T-helper 2 cell treated with Interferon-gamma antibody and Interleukin-4, amounts not matched to agents 5 μg/mL and 100 μg/mL, for 36 hours (primary cell): Measurements from ENCODE around the gene TBC1D16.

Experiments used
- DNase-seq: peaks from one replicate; pipeline ENCODE4 v3.0.0; 2021; ENCODE audit warnings: low spot score
- H3K27ac Mint-ChIP-seq: one replicate; pipeline ENCODE4 v1.8.0; 2021; ENCODE audit warnings: mild to moderate bottlenecking, mixed read lengths
- H3K27me3 Mint-ChIP-seq: one replicate; pipeline ENCODE4 v1.8.0; 2021; ENCODE audit warnings: low read depth, mixed read lengths
- H3K36me3 Mint-ChIP-seq: one replicate; pipeline ENCODE4 v1.8.0; 2021; ENCODE audit warnings: low read depth, mixed read lengths
- H3K4me1 Mint-ChIP-seq: one replicate; pipeline ENCODE4 v1.8.0; 2021; ENCODE audit warnings: low read depth, mixed read lengths
- H3K4me3 Mint-ChIP-seq: one replicate; pipeline ENCODE4 v1.8.0; 2022; ENCODE audit warnings: mild to moderate bottlenecking, moderate library complexity, mixed read lengths
- H3K9me3 Mint-ChIP-seq: one replicate; pipeline ENCODE4 v1.8.0; 2021; ENCODE audit warnings: mixed read lengths

Gene TBC1D16

DNA sequence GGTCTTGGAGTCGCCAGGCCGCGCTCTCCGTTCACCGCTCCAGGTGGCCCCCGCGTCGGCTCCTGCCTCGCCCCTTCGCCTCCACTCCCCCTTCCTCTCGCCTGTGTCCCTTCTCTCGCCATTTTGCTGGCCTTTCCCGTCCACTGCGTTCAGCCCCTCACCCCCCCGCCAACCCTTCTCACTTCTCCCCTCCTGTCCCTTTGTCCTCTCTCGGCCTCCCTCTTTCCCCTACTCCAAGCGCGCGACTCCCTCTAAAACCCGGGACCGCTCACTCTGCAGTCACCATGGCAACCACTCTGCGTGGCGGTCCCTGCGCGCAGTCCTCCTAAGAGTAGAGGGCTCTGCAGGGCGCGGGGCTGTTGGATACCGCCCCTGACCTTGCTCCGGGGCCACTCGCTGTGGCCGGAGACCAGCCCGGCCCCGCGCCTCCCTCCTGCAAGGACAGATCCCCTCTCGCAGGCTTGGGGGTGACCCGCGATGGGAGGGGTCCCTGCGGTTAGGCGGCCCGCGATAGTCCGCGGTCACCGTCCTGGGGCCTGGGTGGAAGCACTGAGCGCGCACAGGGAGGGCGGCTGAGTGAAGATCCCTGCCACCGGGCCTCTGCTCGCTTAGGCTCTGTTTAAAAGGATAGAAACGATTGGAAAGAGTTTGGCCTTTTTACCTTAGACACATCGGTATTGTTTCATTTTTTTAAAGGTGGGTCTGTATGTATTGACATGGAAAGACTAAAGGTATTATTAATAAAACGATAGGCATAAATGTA lies 1.2 kb upstream of the TBC1D16 start:
- Mint-ChIP-seq H3K27ac (peak overlapping the region; percentile 78), H3K36me3 (no peaks in the 10 kb centered on the region)

DNA sequence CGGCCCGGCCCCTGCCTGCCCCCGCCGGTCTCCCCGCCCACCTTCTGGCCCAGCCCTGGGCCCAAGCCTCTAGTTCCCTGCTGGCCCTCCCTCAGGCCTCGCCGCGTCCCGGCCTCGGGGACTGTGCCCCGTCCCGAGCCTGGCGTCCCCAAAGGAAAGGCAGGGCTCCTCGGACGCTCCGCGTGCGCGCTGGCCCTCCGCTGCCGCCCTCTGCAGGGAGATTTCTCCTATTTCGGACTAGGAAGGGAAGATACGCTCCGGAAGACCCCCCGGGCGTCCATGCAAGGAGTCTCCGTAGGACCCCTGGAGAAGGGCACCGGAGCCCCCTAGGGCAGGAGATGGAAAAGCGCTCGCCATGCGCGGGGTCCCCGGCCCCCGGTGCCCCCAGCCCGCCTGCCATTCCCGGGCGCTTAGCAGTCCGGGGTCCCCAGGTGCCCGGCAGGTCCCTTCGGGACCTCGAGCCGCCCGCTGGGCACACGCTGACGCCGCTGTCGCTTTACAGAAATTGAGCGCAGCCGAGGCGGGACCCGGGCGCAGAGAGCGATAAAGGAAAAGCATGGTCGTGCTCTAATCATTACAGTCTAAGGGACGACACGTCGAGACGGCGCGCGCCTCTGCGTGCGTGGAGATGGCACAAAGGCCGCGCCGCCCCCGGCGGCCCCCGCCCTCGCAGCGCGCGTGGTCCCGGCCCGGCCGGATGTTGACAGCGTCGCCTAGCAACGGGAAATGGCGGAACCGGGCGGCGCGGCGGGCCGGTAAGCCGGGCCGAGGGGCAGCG lies 454 bp upstream of the TBC1D16 start, which contains the start of gene CCDC40:
Gene CCDC40 (plus strand): TSS at position 706 of the 778 bp plus-strand sequence. CDS start 21 bp downstream, at position 727.
- H3K4me3 Mint-ChIP-seq = peak within 1 kb of the TSS; percentile 83
- H3K36me3 Mint-ChIP-seq = no peaks in the 10 kb centered on the region
- H3K27me3 Mint-ChIP-seq = peaks cover 49% of the 10 kb centered on the region
- peaks cover 17% of the 10 kb centered on the region for H3K4me1 Mint-ChIP-seq
- no peaks in the 10 kb centered on the region for H3K9me3 Mint-ChIP-seq
- peak; percentile 72 for DNase-seq
- H3K27ac Mint-ChIP-seq = peak within 1 kb of the TSS; percentile 78

More for the DNA sequence above, 1.2 kb upstream of the TBC1D16 start:
- DNase-seq = peak; percentile 6
- peak overlapping the region; percentile 83 for H3K4me3 Mint-ChIP-seq
- H3K4me1 Mint-ChIP-seq = peaks cover 12% of the 10 kb centered on the region
- peaks cover 49% of the 10 kb centered on the region for H3K27me3 Mint-ChIP-seq
- no peaks in the 10 kb centered on the region for H3K9me3 Mint-ChIP-seq

DNA sequence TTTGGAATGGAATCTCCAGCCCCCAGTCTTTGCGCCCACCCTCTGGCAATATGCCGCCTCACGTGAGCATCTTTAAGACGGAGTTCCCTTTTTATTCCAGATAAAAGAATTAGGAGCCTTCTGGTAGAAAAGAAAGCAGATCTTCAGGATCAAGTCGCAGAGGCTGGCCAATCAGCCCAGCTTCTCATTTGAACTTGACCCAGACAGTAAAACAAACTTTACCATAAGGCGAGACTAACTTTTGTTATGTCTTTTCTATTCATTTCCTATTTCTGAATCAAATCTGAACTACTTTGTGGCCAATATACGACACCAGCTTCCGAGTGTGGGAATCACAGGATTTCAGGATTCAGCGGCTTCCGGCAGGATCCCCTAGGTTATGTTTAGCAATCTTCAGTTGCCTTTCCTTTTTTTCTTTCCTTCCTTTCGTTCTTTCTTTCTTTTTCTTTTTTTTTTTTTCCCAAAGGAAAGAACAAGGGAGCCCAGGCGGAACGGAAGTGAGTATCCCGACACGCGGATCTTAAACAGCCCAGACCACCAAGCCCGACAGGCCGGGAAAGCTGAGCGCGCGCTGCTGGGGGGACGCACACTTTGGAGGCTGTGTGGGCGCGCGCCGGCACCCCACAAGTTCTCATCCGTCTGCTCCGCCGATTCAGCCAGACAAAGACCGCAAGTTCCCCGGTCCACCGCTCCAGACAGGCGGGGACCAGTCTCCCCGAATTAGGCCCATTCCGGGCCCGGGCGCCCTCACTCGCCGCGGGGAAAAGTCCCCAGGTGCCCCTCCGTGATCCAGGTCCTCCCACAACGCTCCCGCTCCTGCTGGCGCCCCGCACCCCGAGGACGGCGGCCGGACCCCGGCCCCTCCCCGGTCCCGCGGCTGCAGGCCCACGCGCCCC lies 633 bp downstream of the TBC1D16 start:
- Mint-ChIP-seq H3K4me3 (peak overlapping the region; percentile 86), H3K36me3 (no peaks in the 10 kb centered on the region), H3K27ac (peak overlapping the region; percentile 23), H3K27me3 (peaks cover 49% of the 10 kb centered on the region), H3K9me3 (no peaks in the 10 kb centered on the region), H3K4me1 (peaks cover 17% of the 10 kb centered on the region)
- peak; percentile 32 for DNase-seq

DNA sequence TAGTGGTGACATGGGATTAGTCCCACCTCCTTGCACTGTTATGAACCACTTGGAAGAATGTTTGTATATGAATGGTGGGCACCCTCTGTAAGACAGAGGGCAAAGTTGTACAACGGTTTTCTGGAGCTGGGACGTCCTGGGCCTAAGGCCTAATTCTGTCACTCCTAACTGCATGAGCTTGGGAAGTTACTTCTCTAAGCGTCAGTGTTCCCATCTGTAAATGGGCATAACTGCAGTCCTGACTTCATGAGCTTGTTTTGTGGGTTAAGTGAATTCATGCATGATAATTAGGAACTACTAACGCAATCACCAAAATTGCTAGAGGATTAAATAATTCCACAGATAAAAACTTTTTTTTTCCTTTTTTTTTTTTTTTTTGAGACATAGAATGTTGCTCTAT lies 1.8 kb downstream of the TBC1D16 start:
- Mint-ChIP-seq H3K4me3 (no peak overlapping the region), H3K4me1 (peaks cover 17% of the 10 kb centered on the region)

DNA sequence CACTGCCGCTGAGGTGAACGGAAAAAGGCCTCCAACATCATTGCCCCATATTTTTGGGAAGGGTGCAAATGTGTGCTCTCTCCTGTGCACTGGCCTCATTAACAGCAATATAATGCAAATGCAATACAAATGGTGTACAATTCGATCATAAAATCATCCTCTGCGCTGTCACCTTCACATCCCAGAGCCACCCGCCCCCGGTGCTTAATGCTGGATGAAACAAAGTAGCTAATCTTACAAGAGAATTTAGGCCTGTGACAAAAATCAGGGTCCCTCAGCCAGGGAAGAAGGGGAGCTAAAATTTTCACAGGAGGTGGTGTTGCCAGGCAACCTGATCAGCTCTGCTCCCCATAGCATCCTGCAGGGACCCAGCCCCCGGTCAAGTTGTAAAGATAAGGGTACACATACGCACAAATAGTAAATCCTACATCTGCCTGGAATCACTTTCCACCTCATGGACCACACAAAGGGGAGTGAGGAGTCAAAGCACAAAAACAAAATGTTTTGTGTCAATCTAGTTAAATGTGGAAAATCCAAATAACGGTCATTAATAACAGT lies 3.0 kb downstream of the TBC1D16 start:
- H3K4me3 Mint-ChIP-seq = no peak overlapping the region
- no peak overlapping the region for H3K27ac Mint-ChIP-seq
- H3K9me3 Mint-ChIP-seq = no peaks in the 10 kb centered on the region
- peaks cover 34% of the 10 kb centered on the region for H3K27me3 Mint-ChIP-seq
- H3K36me3 Mint-ChIP-seq = no peaks in the 10 kb centered on the region
- peaks cover 17% of the 10 kb centered on the region for H3K4me1 Mint-ChIP-seq
- no peak for DNase-seq

More for the DNA sequence above, 1.8 kb downstream of the TBC1D16 start:
- Mint-ChIP-seq H3K27me3 (peaks cover 42% of the 10 kb centered on the region), H3K36me3 (no peaks in the 10 kb centered on the region), H3K9me3 (no peaks in the 10 kb centered on the region), H3K27ac (no peak overlapping the region)
- no peak for DNase-seq

DNA sequence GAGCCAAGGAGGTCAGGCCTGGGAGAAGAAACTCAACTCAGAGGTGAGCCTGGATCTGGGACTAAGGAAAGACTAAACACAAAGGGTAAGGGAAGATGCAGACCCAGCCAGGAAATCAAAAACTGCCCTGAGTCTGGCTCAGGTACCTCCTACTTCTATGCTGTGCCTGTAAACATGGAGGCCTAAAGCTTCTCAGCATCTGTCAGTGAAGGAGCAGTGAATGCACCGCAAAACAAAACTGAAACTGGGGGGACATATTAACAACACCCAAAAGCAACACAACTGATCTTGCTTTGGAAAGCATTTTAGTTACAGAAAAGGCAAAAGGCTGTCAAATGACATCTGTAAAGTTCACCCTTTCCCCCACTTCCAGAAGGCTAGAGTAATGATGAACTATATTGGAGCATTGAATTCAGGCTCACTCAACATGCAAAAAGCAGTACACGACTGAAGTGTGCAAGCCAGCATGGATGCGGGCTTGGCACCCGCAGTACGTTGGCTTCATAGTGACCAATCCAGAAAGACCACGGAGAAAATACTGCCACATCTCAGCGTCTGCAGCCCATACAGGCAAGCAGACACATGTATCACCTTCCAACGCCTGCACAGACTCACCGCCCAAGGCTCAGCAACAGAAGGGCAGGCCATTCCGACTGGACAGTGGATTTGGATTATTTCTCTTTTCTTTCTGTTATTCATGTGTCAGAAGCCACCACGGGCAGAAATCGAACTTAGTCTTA lies 3.8 kb downstream of the TBC1D16 start:
- no peaks in the 10 kb centered on the region for H3K9me3 Mint-ChIP-seq
- no peaks in the 10 kb centered on the region for H3K36me3 Mint-ChIP-seq
- no peak overlapping the region for H3K4me3 Mint-ChIP-seq
- peaks cover 28% of the 10 kb centered on the region for H3K27me3 Mint-ChIP-seq
- DNase-seq = no peak
- no peak overlapping the region for H3K27ac Mint-ChIP-seq
- H3K4me1 Mint-ChIP-seq = peaks cover 14% of the 10 kb centered on the region

DNA sequence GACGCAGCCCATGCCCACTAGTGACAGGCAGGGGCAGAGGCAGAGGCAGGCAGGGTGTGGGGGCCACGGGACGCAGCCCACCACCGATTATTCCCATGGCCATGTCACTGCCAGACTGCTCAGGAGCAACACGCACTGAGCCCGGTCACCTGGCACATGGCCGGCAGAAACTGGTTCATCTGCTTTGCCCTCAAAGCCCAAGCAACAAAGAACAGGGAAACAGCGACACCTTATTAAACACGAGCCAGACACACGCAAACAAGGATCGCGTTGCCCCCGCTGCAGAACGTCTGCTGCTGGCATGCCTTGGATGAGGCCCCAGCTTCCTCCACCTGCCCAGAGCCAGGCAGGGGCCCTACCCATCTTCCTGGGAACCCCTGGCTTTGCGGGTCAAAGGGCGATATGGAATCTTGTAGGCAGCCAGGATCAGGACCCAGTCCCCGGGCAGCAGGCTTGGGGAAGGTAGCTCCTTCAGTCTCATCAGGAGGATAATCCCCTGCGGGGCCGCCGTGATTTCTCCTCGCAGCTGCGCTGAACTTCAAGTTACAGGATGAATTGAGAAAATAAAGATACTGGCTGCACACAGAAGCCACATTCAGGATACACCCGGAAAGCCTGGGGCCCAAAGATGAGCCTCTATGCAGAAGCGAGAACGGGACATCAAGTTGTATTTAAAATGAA lies 4.8 kb downstream of the TBC1D16 start:
- DNase-seq = no peak
- H3K9me3 Mint-ChIP-seq = no peaks in the 10 kb centered on the region
- peaks cover 24% of the 10 kb centered on the region for H3K27me3 Mint-ChIP-seq
- peaks cover 12% of the 10 kb centered on the region for H3K4me1 Mint-ChIP-seq
- no peaks in the 10 kb centered on the region for H3K36me3 Mint-ChIP-seq
- no peak overlapping the region for H3K4me3 Mint-ChIP-seq
- no peak overlapping the region for H3K27ac Mint-ChIP-seq

DNA sequence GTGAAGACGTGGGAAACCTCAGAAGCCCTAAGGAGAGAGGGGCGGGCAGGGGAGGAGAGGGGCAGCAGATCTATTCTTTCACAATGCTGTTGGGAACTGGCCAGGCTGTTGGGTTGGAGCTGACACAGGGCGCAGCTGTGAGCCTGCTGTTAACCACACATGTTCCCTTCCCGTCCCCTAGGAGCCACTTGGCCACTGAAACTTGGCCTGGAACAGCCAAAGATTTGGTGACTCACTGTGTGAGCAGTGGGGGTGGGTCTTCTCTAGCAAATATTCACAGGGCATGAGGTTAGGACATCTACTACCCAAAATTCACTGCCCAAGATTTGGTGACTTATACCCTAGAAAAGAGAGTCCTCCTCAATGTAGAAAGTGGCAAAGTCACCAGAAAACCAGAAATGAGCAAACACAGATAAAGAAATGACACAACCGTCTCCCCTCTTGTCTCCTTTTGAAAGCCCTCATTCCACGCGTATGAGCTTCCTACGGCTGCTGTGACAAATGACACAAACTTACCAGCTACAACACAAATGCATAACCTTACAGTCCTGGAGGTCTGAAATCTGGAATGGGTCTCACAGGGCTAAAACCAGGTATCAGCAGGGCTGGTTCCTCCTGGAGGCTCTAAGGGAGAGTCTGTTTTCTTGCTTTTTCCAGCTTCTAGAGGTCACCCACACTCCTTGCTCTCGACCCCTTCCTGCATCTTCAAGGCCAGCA lies 6.3 kb downstream of the TBC1D16 start:
- DNase-seq = no peak
- Mint-ChIP-seq H3K27ac (no peak overlapping the region), H3K4me3 (no peak overlapping the region), H3K27me3 (peaks cover 15% of the 10 kb centered on the region), H3K9me3 (no peaks in the 10 kb centered on the region), H3K36me3 (no peaks in the 10 kb centered on the region), H3K4me1 (peaks cover 6% of the 10 kb centered on the region)

DNA sequence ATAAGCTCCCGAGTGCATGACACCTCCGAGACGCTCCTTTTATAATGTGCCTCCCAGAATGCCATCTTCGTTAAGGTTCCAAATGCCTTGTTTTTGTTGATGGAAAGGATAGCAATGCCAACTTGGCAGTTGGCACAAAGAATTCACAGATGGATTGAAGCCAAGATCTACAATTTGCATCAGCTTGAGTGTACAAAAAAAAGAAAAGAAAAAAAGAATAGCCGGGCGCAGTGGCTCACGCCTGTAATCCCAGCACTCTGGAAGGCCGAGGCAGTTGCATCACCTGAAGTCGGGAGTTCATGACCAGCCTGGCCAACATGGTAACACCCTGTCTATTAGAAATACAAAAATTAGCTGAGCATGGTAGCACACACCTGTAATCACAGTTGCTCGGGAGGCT lies 7.6 kb downstream of the TBC1D16 start:
- no peak for DNase-seq
- H3K36me3 Mint-ChIP-seq = no peaks in the 10 kb centered on the region

DNA sequence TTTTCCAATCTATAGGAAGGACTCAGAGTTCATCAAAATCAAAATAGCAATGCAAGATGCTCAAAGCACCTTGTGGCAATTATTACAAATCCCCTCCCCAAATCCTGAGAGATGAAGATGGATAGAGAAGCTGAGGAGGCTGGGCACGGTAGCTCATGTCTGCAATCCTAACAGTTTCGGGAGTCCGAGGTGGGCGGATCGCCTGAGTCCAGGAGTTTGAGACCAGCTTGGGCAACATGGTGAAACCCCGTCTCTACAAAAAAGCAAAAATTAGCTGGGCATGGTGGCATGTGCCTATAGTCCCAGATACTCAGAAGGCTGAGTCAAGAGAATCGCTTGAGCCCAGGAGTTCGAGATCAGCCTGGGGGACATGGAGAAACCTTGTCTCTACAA lies 8.6 kb downstream of the TBC1D16 start:
- no peak for DNase-seq
- H3K4me1 Mint-ChIP-seq = peaks cover 6% of the 10 kb centered on the region
- no peak overlapping the region for H3K27ac Mint-ChIP-seq

More for the DNA sequence above, 7.6 kb downstream of the TBC1D16 start:
- Mint-ChIP-seq H3K27me3 (peaks cover 5% of the 10 kb centered on the region), H3K4me3 (no peak overlapping the region), H3K4me1 (peaks cover 6% of the 10 kb centered on the region), H3K9me3 (no peaks in the 10 kb centered on the region), H3K27ac (no peak overlapping the region)

DNA sequence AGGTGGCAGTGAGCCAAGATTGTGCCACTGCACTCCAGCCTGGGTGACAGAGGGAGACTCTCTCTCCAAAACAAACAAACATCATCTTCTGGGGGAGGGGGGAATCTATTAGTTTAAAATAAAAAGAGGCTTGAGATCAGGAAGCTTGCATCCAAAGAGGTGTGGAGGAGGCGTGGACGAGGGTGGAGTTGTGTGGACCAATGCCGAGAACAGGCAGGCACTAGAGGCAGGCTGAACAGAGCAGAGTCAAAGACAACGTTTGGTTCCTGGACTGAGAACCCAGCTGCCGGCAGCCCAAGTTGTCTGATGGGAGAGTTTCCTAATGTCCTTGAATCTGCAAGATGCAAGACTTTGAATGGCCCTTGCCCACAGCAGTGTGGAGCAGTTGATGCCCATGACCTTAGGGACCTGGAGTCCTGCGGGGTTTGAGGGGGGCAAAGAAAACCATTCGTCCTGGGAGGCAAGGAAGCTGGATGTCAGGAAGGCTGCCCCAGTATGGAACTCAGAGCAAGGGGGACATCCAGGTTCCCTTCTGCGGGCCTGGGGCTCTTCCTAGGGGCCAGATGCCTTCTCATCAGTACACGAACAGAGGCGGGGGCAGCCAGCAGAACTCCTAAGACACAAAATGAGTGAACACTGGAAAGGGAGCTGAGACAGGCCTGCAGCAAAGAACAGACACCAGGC lies 9.2 kb downstream of the TBC1D16 start:
- no peaks in the 10 kb centered on the region for H3K9me3 Mint-ChIP-seq
- no peaks in the 10 kb centered on the region for H3K27me3 Mint-ChIP-seq
- no peaks in the 10 kb centered on the region for H3K36me3 Mint-ChIP-seq
- H3K27ac Mint-ChIP-seq = no peak overlapping the region
- peaks cover under 1% of the 10 kb centered on the region for H3K4me1 Mint-ChIP-seq
- no peak for DNase-seq
- no peak overlapping the region for H3K4me3 Mint-ChIP-seq

More for the DNA sequence above, 8.6 kb downstream of the TBC1D16 start:
- H3K36me3 Mint-ChIP-seq = no peaks in the 10 kb centered on the region
- H3K4me3 Mint-ChIP-seq = no peak overlapping the region
- H3K9me3 Mint-ChIP-seq = no peaks in the 10 kb centered on the region
- H3K27me3 Mint-ChIP-seq = no peaks in the 10 kb centered on the region
